ENCODE measurements around the gene MEGF11.

GRCh38 chr15:66154581-66154980 lies 99.0 kb downstream of the MEGF11 start:
- no peak for TF ChIP-seq CTCF (conservative IDR thresholded peaks at IDR 0.05; ENCODE audit: low read length)
- TF ChIP-seq EZH2phosphoT487 (IDR thresholded peaks at IDR 0.05; ENCODE audit: borderline replicate concordance, low read depth, low read length) = no peak
